Upper lobe of left lung (tissue), 6 donors: Measurements from ENCODE around the gene CEP131. TPM values are rescaled to one million over a fixed set of nuclear protein-coding genes. Genes with fewer than 3 reads are reported as not detected.

Source experiments
- ATAC-seq, 2 donors: fragments of 200-7000 bp; cut with Tn5 transposase; one replicate each; pipeline ENCODE4 v1.9.1; 2022; ENCODE audit warnings: mild to moderate bottlenecking in 2 of 2, moderate library complexity in 2 of 2; ENCODE audit not compliant: low FRiP score in 2 of 2
- DNase-seq, 2 donors: peaks; one replicate each; pipeline ENCODE4 v3.0.0-alpha.2; 2019 to 2020
- H3K27ac ChIP-seq, 4 donors: fragments of 200-600 bp; sonication (generic); one replicate each; pipeline ENCODE4 v1.5.1; 2016 to 2019
- H3K27me3 ChIP-seq, 4 donors: fragments of 200-600 bp; sonication (generic); one replicate each; pipeline ENCODE4 v1.5.1; 2017 to 2019
- H3K36me3 ChIP-seq, 4 donors: fragments of 200-600 bp; sonication (generic); one replicate each; pipeline ENCODE4 v1.5.1; 2016 to 2019
- H3K4me1 ChIP-seq, 4 donors: fragments of 200-600 bp; sonication (generic); one replicate each; pipeline ENCODE4 v1.5.1; 2018 to 2019
- H3K4me3 ChIP-seq, 4 donors: fragments of 200-600 bp; sonication (generic); one replicate each; pipeline ENCODE4 v1.5.1; 2017 to 2019; ENCODE audit warnings: mild to moderate bottlenecking in 2 of 4, moderate library complexity in 1 of 4
- H3K9me3 ChIP-seq, 4 donors: fragments of 200-600 bp; sonication (generic); one replicate each; pipeline ENCODE4 v1.5.1; 2018 to 2019
- EP300 ChIP-seq, 4 donors: sonication (generic); formaldehyde crosslinking; IDR thresholded peaks; one replicate each; pipeline ENCODE4 v1.5.1; 2017; ENCODE audit warnings: antibody characterized with exemption in 4 of 4, control low read depth in 2 of 4
- POLR2A ChIP-seq, 4 donors: fragments of 450-650 bp; IDR thresholded peaks; one replicate each; pipeline ENCODE4 v1.5.1; 2016 to 2017; ENCODE audit warnings: antibody characterized with exemption in 4 of 4, mild to moderate bottlenecking in 2 of 4
- POLR2AphosphoS5 ChIP-seq, 2 donors: sonication (generic); formaldehyde crosslinking; IDR thresholded peaks; one replicate each; pipeline ENCODE4 v1.5.1; 2017; ENCODE audit warnings: antibody characterized with exemption in 2 of 2
- WGBS, 2 donors: methylation state at CpG; one replicate each; pipeline ENCODE4 v1.1.5; 2017 to 2018; 5-methylcytosine and 5-hydroxymethylcytosine counted together
- total RNA-seq, 6 donors: library from RNA; depleted of rRNA in 4 of 6; stranded (reverse); fragments of >200 nt in 4 of 6; gene quantifications; one replicate each; pipeline versions ENCODE4 v1.1.0 to v1.2.1, GENCODE V29; 2016 to 2021
- TF ChIP-seq, protein P1 (sequence below), 6 experiments: fragments of 450-650 bp in 4 of 6; fragments of 200-600 bp in 2 of 6; sonication (generic) in 2 of 6; IDR thresholded peaks; one replicate each; pipeline ENCODE4 v1.5.1; 2016 to 2019; ENCODE audit warnings: antibody characterized with exemption in 6 of 6
- donor health status: DM: no; HTN: no; CAD: no; lungs with moderate emphysema.
- donor health status: DM: no; HTN: yes; CAD: no; lungs with severe emphysema.

The CEP131 gene
- total RNA-seq, 6 donors from 2014 or later, result 5.3 to 55.5 (median 12.6) TPM

DNA sequence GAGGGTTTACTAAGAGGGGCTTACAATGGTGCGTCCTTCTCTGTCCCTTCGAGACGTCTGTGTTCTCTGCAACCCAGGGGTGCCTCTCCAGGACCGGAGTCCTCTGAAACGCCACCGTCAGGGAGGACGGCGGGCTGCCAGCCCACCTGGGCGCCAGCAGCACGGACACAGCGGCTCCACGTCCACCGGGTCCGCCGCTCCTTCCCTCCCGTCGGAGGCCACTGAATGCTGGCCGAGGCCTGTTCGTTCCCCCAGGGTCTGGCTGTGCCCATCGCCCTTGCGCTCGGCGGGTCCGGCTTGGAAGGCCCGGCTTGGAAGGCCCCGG, 15.7 kb upstream of the CEP131 start:
- Histone ChIP-seq H3K27ac (peak overlapping the region; percentile 76 to 80 (median 79)), H3K4me3 (peak overlapping the region; percentile 94 to 99 (median 98)), H3K27me3 (no peaks in the 10 kb centered on the region), H3K4me1 (peaks cover 25 to 54% (median 29%) of the 10 kb centered on the region in 4 donors), H3K9me3 (no peaks in the 10 kb centered on the region), H3K36me3 (peaks cover 0 to 21% (median 5%) of the 10 kb centered on the region in 4 donors)
- no peak for ATAC-seq
- TF ChIP-seq EP300 (IDR thresholded peaks at IDR 0.05), result no peak
- TF ChIP-seq POLR2AphosphoS5 (IDR thresholded peaks at IDR 0.05), result no peak
- TF ChIP-seq POLR2A (IDR thresholded peaks at IDR 0.05), result no peak
- TF ChIP-seq, protein P1, sequence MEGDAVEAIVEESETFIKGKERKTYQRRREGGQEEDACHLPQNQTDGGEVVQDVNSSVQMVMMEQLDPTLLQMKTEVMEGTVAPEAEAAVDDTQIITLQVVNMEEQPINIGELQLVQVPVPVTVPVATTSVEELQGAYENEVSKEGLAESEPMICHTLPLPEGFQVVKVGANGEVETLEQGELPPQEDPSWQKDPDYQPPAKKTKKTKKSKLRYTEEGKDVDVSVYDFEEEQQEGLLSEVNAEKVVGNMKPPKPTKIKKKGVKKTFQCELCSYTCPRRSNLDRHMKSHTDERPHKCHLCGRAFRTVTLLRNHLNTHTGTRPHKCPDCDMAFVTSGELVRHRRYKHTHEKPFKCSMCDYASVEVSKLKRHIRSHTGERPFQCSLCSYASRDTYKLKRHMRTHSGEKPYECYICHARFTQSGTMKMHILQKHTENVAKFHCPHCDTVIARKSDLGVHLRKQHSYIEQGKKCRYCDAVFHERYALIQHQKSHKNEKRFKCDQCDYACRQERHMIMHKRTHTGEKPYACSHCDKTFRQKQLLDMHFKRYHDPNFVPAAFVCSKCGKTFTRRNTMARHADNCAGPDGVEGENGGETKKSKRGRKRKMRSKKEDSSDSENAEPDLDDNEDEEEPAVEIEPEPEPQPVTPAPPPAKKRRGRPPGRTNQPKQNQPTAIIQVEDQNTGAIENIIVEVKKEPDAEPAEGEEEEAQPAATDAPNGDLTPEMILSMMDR (IDR thresholded peaks at IDR 0.05), result no peak
- no peak for DNase-seq
- 0% methylated on average over 12 of the region's 26 CpGs; no CpG with 5 or more reads in 1 of the 2 donors for WGBS, 2 donors

DNA sequence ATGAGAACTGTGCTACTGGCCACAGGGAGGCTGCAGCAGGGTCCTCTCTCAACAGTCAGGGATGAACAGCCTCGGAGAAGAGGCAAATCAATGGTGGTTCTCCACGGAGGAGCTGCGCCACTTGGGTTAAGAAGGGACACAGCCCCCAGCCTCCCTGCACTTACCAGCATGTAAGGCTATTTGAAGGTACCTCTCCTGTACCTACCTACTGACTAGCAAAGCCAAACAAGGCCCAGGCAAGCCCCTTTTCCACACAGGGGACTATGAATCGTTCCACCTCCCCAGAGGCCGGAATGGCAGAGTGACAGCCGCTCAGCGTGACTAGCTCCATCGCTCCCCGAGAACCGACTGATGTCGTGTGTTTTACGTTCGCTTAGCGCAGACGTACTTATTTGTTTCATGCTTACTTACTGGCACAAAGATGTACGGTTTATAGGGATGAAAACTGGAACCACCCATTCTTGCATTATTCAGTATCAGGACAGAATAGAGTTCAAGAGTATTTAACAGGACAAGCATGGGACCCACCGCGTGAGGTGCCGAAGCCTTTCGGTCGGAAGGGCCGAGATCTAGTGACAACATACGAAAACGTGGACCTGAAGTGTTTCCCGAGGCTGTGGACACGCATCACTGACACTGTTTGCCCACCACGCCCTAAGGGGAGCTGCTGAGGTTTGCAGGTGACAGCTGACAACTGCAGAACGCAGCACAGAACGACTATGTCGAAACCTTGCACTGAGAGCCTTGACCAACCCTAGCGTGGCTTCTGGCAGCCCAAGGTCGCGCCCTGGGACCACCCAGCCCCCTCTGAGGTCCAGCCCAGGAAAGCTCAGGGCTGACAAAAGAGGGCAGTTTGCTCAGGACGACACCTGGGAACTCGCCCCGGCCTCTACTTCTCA, 15.1 kb upstream of the CEP131 start:
- Histone ChIP-seq H3K9me3 (no peaks in the 10 kb centered on the region), H3K36me3 (peaks cover 0 to 27% (median 11%) of the 10 kb centered on the region in 4 donors), H3K4me1 (peaks cover 25 to 54% (median 29%) of the 10 kb centered on the region in 4 donors), H3K27ac (peak overlapping the region; percentile 76 to 80 (median 79)), H3K27me3 (no peaks in the 10 kb centered on the region), H3K4me3 (peak overlapping the region; percentile 94 to 99 (median 98))
- DNase-seq, result no peak
- TF ChIP-seq EP300 (IDR thresholded peaks at IDR 0.05) (no peak), POLR2A (IDR thresholded peaks at IDR 0.05) (no peak), POLR2AphosphoS5 (IDR thresholded peaks at IDR 0.05) (no peak)
- TF ChIP-seq, protein P1 (IDR thresholded peaks at IDR 0.05), result no peak
- WGBS, 2 donors, result 54 to 76% methylated on average over 27 to 36 of the region's 36 CpGs
- no peak for ATAC-seq

DNA sequence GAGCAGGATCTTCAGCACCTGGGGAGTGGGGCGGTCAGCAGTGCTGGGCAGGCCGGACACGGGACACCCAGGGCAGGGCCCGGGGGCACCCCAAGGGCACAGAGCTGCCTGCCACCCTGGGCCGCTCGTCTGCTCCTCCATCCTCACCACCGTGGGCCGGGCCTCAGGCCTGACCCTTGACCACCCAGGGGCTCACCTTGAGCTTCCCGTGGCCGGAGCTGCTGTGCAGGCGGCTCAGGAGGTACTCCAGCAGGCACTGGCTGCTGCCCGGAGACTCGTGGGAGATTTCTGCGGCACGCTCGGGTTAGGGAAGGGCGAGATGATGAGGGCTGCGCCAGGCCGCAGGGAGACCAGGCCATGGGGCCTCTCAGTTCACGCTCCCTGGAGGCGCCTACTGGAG, 14.0 kb upstream of the CEP131 start:
- DNase-seq, result peak in 1 of 2 donors; percentile 81
- Histone ChIP-seq H3K4me3 (no peak overlapping the region), H3K4me1 (peaks cover 25 to 48% (median 29%) of the 10 kb centered on the region in 4 donors), H3K27ac (no peak overlapping the region), H3K27me3 (no peaks in the 10 kb centered on the region), H3K9me3 (no peaks in the 10 kb centered on the region), H3K36me3 (peaks cover 0 to 38% (median 21%) of the 10 kb centered on the region in 4 donors)
- TF ChIP-seq, protein P1 (IDR thresholded peaks at IDR 0.05), result no peak
- TF ChIP-seq POLR2AphosphoS5 (IDR thresholded peaks at IDR 0.05), result no peak
- TF ChIP-seq POLR2A (IDR thresholded peaks at IDR 0.05), result no peak
- no peak for TF ChIP-seq EP300 (IDR thresholded peaks at IDR 0.05)
- no peak for ATAC-seq
- WGBS, 2 donors, result 91% methylated on average over 20 of the region's 21 CpGs; no CpG with 5 or more reads in 1 of the 2 donors

DNA sequence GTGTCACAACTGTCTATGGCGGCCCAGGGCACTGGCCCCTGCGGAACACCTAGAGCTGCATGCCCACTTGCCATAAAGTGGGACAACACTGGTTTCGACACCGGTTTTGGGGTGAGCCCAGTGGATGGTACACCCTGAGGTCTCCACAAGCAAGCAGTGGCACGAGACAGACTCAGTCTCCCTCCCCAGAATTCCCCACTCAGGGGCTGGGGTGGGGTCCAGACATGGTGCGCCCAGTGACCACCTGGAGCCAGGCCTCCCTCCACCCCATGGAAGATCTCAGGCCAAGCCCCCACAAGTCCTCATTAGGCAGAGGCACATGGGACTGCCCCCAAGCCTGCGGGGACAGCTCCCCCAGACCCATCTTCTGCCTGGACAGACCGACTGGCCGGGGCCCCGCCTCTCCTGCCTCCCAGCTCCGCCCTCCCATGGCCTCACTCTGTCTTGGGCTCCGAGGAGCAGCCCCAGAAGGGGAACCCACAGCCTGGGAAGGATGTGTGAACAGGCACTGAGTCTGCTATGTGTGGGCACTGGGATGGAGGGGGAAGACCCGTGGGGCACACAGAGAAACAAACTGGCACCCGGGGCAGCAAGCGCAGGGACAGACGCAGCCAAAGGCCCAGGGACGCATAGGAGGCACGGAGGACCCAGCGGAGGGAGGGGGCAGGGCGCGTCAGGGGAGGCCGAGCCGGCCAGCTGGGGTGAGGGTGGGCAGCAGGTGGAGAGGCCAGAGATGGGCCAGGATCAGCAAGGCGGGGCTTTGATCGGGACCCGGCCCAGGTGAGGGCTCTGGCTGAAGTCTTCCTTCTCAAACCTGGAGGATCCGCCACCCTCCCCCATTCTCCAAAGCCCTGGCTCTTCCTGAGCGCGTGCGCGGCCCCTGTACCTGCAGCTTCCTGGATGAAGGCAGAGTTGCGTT, 13.3 kb upstream of the CEP131 start:
- no peak for ATAC-seq
- TF ChIP-seq, protein P1 (IDR thresholded peaks at IDR 0.05), result no peak
- no peak for TF ChIP-seq EP300 (IDR thresholded peaks at IDR 0.05)
- no peak for TF ChIP-seq POLR2A (IDR thresholded peaks at IDR 0.05)
- no peak for TF ChIP-seq POLR2AphosphoS5 (IDR thresholded peaks at IDR 0.05)
- Histone ChIP-seq H3K36me3 (peaks cover 0 to 45% (median 28%) of the 10 kb centered on the region in 4 donors), H3K9me3 (no peaks in the 10 kb centered on the region), H3K27me3 (no peaks in the 10 kb centered on the region), H3K4me3 (no peak overlapping the region), H3K4me1 (peaks cover 25 to 42% (median 29%) of the 10 kb centered on the region in 4 donors), H3K27ac (no peak overlapping the region)
- peak in 1 of 2 donors; percentile 78 for DNase-seq
- 90 to 96% methylated on average over 23 to 30 of the region's 32 CpGs for WGBS, 2 donors
